Liver (tissue), 9 donors: ENCODE measurements around the gene TRABD. TPM values are rescaled to one million over a fixed set of nuclear protein-coding genes. Genes with fewer than 3 reads are reported as not detected.

Experiments used
- DNase-seq: peaks from one replicate; pipeline ENCODE4 v3.0.0-alpha.2; 2017; ENCODE audit warnings: low spot score
- H3K27ac ChIP-seq, 2 donors: one replicate each; pipeline ENCODE4 v1.7.0; 2013; ENCODE audit warnings: inconsistent platforms in 2 of 2, low read length in 2 of 2, control low read depth in 1 of 2, low read depth in 1 of 2, mild to moderate bottlenecking in 1 of 2
- H3K27me3 ChIP-seq, 4 donors: one replicate each; pipeline versions ENCODE4 v1.6.1 to v1.7.0; 2013; ENCODE audit warnings: low read length in 3 of 4, inconsistent platforms in 1 of 4, mild to moderate bottlenecking in 1 of 4, moderate library complexity in 1 of 4; ENCODE audit not compliant: control insufficient read depth in 4 of 4, insufficient read depth in 4 of 4
- H3K36me3 ChIP-seq, 4 donors: one replicate each; pipeline versions ENCODE4 v1.6.1 to v1.7.0; 2013; ENCODE audit warnings: low read length in 3 of 4, mild to moderate bottlenecking in 3 of 4, low read depth in 1 of 4, moderate library complexity in 1 of 4; ENCODE audit not compliant: control insufficient read depth in 4 of 4, insufficient read depth in 3 of 4
- H3K4me1 ChIP-seq, 4 donors: one replicate each; pipeline versions ENCODE4 v1.6.1 to v1.7.0; 2013; ENCODE audit warnings: low read length in 3 of 4, mild to moderate bottlenecking in 3 of 4, moderate library complexity in 1 of 4; ENCODE audit not compliant: control insufficient read depth in 4 of 4, insufficient read depth in 4 of 4
- H3K4me3 ChIP-seq, 3 donors: one replicate each; pipeline versions ENCODE4 v1.6.1 to v1.7.0; 2013; ENCODE audit warnings: low read length in 3 of 3, control low read depth in 1 of 3, low read depth in 1 of 3, mild to moderate bottlenecking in 1 of 3
- H3K9ac ChIP-seq, 2 donors: one replicate each; pipeline ENCODE4 v1.7.0; 2013; ENCODE audit warnings: low read length in 2 of 2, mild to moderate bottlenecking in 2 of 2, moderate library complexity in 2 of 2, control low read depth in 1 of 2, low read depth in 1 of 2
- H3K9me3 ChIP-seq, 4 donors: one replicate each; pipeline versions ENCODE4 v1.6.1 to v1.7.0; 2013; ENCODE audit warnings: low read length in 3 of 4; ENCODE audit not compliant: control insufficient read depth in 4 of 4
- ATF3 ChIP-seq: IDR thresholded peaks from 2 replicates; pipeline ENCODE4 v1.6.1; 2016; ENCODE audit warnings: antibody characterized with exemption
- FOXA1 ChIP-seq: IDR thresholded peaks from 2 replicates; pipeline ENCODE4 v1.6.1; 2016; ENCODE audit warnings: antibody characterized with exemption
- FOXA2 ChIP-seq: IDR thresholded peaks from 2 replicates; pipeline ENCODE4 v1.6.1; 2016; ENCODE audit warnings: antibody characterized with exemption
- HNF4A ChIP-seq, 2 donors: conservative IDR thresholded peaks; 2 replicates each; pipeline ENCODE4 v1.6.1; 2016; ENCODE audit warnings: antibody characterized with exemption in 2 of 2, mild to moderate bottlenecking in 2 of 2
- HNF4G ChIP-seq: IDR thresholded peaks from 2 replicates; pipeline ENCODE4 v1.6.1; 2016; ENCODE audit warnings: antibody characterized with exemption
- JUND ChIP-seq, 2 donors: IDR thresholded peaks; 2 replicates each; pipeline ENCODE4 v1.6.1; 2016; ENCODE audit warnings: antibody characterized with exemption in 2 of 2
- NR2F2 ChIP-seq: IDR thresholded peaks from 2 replicates; pipeline ENCODE4 v1.6.1; 2016; ENCODE audit warnings: antibody characterized with exemption
- RAD21 ChIP-seq, 2 donors: IDR thresholded peaks; 2 replicates each; pipeline ENCODE4 v1.6.1; 2016; ENCODE audit warnings: antibody characterized with exemption in 2 of 2, mild to moderate bottlenecking in 2 of 2
- REST ChIP-seq: IDR thresholded peaks from 2 replicates; pipeline ENCODE4 v1.6.1; 2016; ENCODE audit warnings: antibody characterized with exemption, mild to moderate bottlenecking
- RXRA ChIP-seq, 2 donors: IDR thresholded peaks; 2 replicates each; pipeline ENCODE4 v1.6.1; 2017 to 2018; ENCODE audit warnings: antibody characterized with exemption in 2 of 2, mild to moderate bottlenecking in 1 of 2
- SP1 ChIP-seq: IDR thresholded peaks from 2 replicates; pipeline ENCODE4 v1.6.1; 2018; ENCODE audit warnings: antibody characterized with exemption, mild to moderate bottlenecking
- TAF1 ChIP-seq: conservative IDR thresholded peaks from 2 replicates; pipeline ENCODE4 v1.6.1; 2016; ENCODE audit warnings: antibody characterized with exemption, mild to moderate bottlenecking
- YY1 ChIP-seq: IDR thresholded peaks from 2 replicates; pipeline ENCODE4 v1.6.1; 2016; ENCODE audit warnings: antibody characterized with exemption, mild to moderate bottlenecking
- ZBTB33 ChIP-seq: IDR thresholded peaks from 2 replicates; pipeline ENCODE4 v1.6.1; 2016; ENCODE audit warnings: antibody characterized with exemption
- WGBS: extraction: QIAGEN DNeasy Blood & Tissue Kit; methylation state at CpG from one replicate; pipeline ENCODE4 v1.1.7; 2013; 5-methylcytosine and 5-hydroxymethylcytosine counted together
- polyA plus RNA-seq, 2 donors: library from polyadenylated mRNA; stranded (reverse) in 1 of 2; unstranded in 1 of 2; fragments of 200-250 nt in 1 of 2; fragments of >200 nt in 1 of 2; fragmentation: Nextera tagmentation in 1 of 2; extraction: Ambion mirVana in 1 of 2; gene quantifications; one replicate each; pipeline versions ENCODE4 v1.2.1 to v1.2.3, GENCODE V29; 2013 to 2015
- total RNA-seq, 2 donors: library from RNA; depleted of rRNA; stranded (reverse); fragments of >200 nt; gene quantifications; one replicate each; pipeline ENCODE4 v1.2.3, GENCODE V29; 2014
- donor health status: healthy.
- donor health status: healthy.
- donor health status: healthy.
- donor health status: healthy.
- donor health status: healthy.

Gene TRABD
- total and polyA plus RNA-seq, 4 donors, result 10.5 to 29.7 (median 16.4) TPM

GRCh38 chr22:50171965-50172421, 13.7 kb upstream of the TRABD start:
- 46% methylated on average over 13 of the region's 13 CpGs for WGBS
- TF ChIP-seq TAF1, result no peak
- peak; percentile 61 for TF ChIP-seq SP1
- peak; percentile 70 for TF ChIP-seq YY1
- no peak for TF ChIP-seq ATF3
- no peak for TF ChIP-seq ZBTB33
- TF ChIP-seq REST, result no peak
- TF ChIP-seq HNF4A (conservative IDR thresholded peaks at IDR 0.05), result peak; percentile 69 to 73
- TF ChIP-seq NR2F2, result no peak
- no peak for TF ChIP-seq FOXA2
- no peak for DNase-seq
- H3K4me3 ChIP-seq, result no peak overlapping the region
- peaks cover 0 to 19% (median 11%) of the 10 kb centered on the region in 4 donors for H3K4me1 ChIP-seq
- no peaks in the 10 kb centered on the region for H3K9me3 ChIP-seq
- H3K27ac ChIP-seq, result peak overlapping the region in 1 of 2 donors; percentile 40
- H3K36me3 ChIP-seq, result no peaks in the 10 kb centered on the region
- no peak overlapping the region for H3K9ac ChIP-seq
- H3K27me3 ChIP-seq, result no peaks in the 10 kb centered on the region

- WGBS, result 82% methylated on average over 26 of the region's 26 CpGs
- no peaks in the 10 kb centered on the region for H3K27me3 ChIP-seq
- no peak overlapping the region for H3K4me3 ChIP-seq
- H3K4me1 ChIP-seq, result peaks cover 0 to 19% (median 11%) of the 10 kb centered on the region in 4 donors
- H3K9me3 ChIP-seq, result no peaks in the 10 kb centered on the region
- H3K36me3 ChIP-seq, result peaks cover 0 to 3% (median 0%) of the 10 kb centered on the region in 4 donors
- no peak for TF ChIP-seq TAF1
- TF ChIP-seq JUND (IDR thresholded peaks at IDR 0.05), result no peak
- TF ChIP-seq SP1, result no peak
- no peak for TF ChIP-seq RAD21 (IDR thresholded peaks at IDR 0.05)
- TF ChIP-seq RXRA (IDR thresholded peaks at IDR 0.05), result no peak
- no peak for TF ChIP-seq FOXA2
- no peak for TF ChIP-seq HNF4G
- no peak for TF ChIP-seq FOXA1
- H3K9ac ChIP-seq, result no peak overlapping the region
- no peak overlapping the region for H3K27ac ChIP-seq
- no peak for DNase-seq
These were observed 12.3 kb upstream of the TRABD start for GRCh38 chr22:50173311-50173982.
